C4-2B (cell line): Measurements from ENCODE around the gene RPTOR.

Experiments
- H3K27ac ChIP-seq: fragments of 450-650 bp; 2 replicates; pipeline ENCODE4 v1.5.1; 2017
- CTCF ChIP-seq: fragments of 450-650 bp; conservative IDR thresholded peaks from 2 replicates; pipeline ENCODE4 v1.5.1; 2017; ENCODE audit warnings: mild to moderate bottlenecking
- ZFX ChIP-seq: fragments of 450-650 bp; IDR thresholded peaks from 2 replicates; pipeline ENCODE4 v1.6.1; 2017

The RPTOR gene

DNA sequence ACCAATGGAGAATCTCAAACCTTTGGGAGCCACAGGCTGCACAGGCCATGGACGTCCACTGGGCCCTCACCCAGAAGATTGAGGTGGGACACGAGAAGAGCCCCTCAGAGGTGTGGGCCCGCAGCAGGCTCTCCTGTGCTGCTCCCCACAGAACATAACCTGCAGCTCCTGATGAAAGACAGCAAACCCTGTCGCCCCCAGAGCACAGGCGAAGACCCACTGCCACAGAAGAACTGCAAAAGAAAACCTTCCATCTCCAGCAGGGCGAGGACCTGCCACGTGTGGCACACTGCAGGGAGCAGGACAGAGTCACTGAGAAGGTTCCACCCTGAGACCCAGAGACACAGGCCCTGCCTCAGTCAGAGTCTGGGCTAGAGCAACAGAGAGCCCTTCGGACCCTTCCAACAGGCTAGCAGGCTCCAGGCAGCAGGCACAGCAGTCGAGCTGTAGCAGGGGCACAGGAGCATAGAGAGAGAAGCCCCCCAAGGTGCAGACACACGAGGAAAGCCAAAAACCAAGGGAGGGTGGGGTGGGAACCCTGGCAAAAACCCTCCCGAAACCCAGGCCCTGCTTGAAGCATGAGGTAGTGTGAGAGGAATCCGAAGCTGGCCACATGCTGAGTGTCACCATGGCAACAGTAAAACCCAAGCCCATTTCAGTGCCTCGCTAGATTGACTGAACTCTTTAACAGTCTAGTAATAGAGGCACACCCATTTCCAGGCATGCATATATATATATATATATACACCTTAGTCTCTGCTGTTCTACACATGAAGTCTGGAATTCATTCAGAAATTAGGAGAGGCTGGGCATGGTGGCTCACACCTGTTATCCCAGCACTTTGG, 387.0 kb downstream of the RPTOR start:
- no peak overlapping the region for H3K27ac ChIP-seq
- TF ChIP-seq ZFX (no peak), CTCF (no peak)

GRCh38 chr17:80935526-80935925, 390.9 kb downstream of the RPTOR start:
- TF ChIP-seq ZFX = no peak
- TF ChIP-seq CTCF = no peak

GRCh38 chr17:80936218-80936617, 391.6 kb downstream of the RPTOR start:
- TF ChIP-seq ZFX = no peak
- no peak for TF ChIP-seq CTCF
- no peak overlapping the region for H3K27ac ChIP-seq

More at GRCh38 chr17:80935526-80935925, 390.9 kb downstream of the RPTOR start:
- H3K27ac ChIP-seq = no peak overlapping the region

DNA sequence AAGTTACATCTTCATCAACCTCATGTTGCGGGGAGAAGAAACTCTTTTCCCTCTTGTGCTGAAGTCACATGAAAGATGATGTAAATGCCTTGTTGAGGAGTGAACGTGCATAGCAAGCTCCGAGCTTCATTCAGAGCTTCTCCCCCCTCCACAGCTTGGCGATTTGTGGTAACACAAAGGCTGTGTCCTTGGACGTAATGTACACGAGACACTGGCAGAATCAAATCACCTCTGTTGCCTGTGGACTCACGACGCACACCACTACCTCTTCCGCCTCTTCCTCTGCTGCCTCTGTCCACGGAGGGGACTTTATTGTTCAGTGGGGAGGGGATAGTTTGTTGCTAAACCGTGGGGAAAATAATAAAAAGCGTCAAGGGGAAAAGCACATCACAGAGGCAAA, 392.1 kb downstream of the RPTOR start:
- H3K27ac ChIP-seq = no peak overlapping the region
- TF ChIP-seq ZFX (no peak), CTCF (no peak)

DNA sequence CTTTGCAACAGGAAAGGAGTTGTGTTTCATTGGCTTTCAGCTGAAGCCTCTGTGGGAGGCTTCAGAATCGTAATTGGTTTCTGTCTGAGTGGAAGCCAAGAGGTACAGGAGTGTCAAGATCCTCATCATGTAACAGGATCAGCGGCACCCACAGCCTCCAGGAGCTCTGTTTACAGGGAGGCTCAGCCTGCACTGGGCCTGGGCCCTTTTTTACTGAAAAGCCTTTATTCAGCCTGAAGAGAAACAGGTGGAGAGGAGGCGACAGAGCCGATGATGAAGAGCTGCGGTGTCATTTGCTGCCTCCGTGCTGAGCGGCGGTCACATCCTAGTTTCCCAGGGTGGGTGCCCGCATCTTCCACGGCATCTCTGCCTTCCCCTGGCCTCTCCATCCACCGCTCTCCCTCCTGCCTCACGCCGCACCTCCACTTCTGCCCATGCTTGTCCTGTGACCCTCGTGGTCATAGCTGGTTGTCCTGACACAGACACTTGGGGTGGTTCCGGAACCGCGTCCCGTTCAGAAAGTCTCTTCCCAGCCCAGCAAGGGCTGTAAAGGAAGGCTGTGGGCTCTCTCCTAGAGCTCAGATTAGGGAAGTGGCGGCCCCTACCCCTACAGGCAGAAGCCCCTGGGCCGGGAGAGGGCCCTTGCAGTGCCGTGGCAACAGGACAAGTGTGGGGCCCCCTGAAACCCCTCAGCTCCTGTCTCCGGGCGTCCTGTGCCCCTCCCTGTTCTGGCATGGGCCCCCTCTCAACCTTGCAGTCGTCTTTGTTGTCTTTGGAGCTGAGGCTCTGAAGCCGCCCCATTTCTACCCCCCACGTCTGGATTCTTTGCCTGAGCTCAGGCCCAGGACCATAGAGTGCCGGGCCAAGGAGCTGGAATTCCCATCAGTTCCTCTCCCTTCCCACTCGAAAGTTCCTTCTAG, 393.1 kb downstream of the RPTOR start:
- H3K27ac ChIP-seq = no peak overlapping the region
- no peak for TF ChIP-seq ZFX
- no peak for TF ChIP-seq CTCF

DNA sequence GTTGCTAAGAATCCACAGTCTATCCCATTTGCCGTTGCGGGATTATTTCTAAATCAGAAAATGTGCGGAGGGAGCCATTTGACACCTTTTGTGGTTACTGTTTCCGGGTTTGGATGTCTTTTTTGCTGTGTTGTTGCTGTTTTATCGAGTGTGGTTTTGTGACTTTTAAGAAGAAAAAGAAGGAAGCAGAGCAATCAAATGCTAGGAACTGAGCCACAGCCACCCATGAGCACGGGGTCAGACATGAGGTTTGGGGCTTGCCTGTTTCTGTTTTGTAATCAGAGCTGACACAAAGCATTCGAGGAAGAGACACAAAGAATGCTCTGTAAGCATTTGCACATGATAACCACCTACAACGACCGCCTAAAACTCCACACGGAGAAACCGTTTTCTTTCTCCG, 393.9 kb downstream of the RPTOR start:
- no peak for TF ChIP-seq ZFX
- TF ChIP-seq CTCF = no peak
- H3K27ac ChIP-seq = no peak overlapping the region
